Esophagus squamous epithelium (tissue), 4 donors: ENCODE results near the gene CDC42EP1.

Experiments
- POLR2A ChIP-seq, 4 donors: fragments of 450-650 bp; IDR thresholded peaks; one replicate each; pipeline ENCODE4 v1.6.1; 2017; ENCODE audit warnings: antibody characterized with exemption in 4 of 4, mild to moderate bottlenecking in 4 of 4, moderate library complexity in 3 of 4
- TF ChIP-seq, protein P1 (sequence below), 6 experiments: fragments of 450-650 bp in 4 of 6; fragments of 200-600 bp in 2 of 6; sonication (generic) in 2 of 6; IDR thresholded peaks; one replicate each; pipeline ENCODE4 v1.5.1; 2016 to 2019; ENCODE audit warnings: antibody characterized with exemption in 6 of 6, mild to moderate bottlenecking in 4 of 6, moderate library complexity in 4 of 6

DNA sequence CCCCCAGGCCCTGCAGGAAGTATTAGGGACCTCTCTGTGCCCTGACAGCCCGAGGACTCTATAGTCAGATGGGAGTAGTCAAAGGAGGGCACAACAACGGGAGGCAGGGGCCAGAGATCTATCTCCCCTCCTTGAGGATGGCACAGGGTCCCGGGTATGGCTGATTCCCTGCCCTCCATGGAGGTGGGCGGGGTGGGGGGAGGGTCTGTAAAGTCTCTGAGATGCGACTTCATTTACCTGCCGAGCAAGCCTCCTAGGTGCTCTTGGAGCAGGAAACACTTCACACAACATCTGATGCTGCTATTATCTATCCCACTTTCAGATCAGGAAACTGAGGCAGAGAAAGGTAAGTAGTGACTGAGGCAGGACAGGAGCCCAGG lies 769 bp upstream of the CDC42EP1 start:
- TF ChIP-seq, protein P1, sequence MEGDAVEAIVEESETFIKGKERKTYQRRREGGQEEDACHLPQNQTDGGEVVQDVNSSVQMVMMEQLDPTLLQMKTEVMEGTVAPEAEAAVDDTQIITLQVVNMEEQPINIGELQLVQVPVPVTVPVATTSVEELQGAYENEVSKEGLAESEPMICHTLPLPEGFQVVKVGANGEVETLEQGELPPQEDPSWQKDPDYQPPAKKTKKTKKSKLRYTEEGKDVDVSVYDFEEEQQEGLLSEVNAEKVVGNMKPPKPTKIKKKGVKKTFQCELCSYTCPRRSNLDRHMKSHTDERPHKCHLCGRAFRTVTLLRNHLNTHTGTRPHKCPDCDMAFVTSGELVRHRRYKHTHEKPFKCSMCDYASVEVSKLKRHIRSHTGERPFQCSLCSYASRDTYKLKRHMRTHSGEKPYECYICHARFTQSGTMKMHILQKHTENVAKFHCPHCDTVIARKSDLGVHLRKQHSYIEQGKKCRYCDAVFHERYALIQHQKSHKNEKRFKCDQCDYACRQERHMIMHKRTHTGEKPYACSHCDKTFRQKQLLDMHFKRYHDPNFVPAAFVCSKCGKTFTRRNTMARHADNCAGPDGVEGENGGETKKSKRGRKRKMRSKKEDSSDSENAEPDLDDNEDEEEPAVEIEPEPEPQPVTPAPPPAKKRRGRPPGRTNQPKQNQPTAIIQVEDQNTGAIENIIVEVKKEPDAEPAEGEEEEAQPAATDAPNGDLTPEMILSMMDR (IDR thresholded peaks at IDR 0.05): no peak
- TF ChIP-seq POLR2A (IDR thresholded peaks at IDR 0.05): no peak
